ENCODE data around the gene CUX1.

Gene CUX1

DNA sequence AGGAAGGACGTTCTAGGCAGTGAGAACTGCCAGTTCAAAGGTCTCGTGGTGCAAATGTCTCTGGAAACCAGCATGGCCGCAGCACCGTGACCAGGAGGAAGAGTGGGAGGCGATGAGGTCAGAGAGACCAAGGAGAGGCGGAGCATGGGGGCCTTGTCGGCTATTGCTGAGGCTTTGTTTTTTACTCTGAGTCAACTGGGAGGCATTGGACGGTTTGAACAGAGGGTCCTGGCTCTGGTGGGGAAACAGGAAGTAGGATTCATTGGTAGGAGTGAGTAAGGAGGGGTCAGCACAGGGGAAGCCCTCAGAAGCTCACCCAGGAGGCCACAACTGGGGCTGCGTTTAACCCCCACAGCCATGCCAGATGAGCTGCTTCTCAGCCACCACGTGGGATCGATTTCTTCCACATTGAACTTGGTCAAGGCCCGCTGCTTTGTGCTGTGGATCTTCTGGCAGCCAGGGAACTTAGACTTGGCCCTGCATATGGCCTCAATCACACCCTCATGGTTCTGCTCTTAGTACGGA, 447.0 kb downstream of the CUX1 start:
- no peak overlapping the region for H3K4me3 ChIP-seq (ENCODE audit: low read depth, low read length)
- no peak for DNase-seq (ENCODE audit: low read depth)
- TF ChIP-seq, protein P1, sequence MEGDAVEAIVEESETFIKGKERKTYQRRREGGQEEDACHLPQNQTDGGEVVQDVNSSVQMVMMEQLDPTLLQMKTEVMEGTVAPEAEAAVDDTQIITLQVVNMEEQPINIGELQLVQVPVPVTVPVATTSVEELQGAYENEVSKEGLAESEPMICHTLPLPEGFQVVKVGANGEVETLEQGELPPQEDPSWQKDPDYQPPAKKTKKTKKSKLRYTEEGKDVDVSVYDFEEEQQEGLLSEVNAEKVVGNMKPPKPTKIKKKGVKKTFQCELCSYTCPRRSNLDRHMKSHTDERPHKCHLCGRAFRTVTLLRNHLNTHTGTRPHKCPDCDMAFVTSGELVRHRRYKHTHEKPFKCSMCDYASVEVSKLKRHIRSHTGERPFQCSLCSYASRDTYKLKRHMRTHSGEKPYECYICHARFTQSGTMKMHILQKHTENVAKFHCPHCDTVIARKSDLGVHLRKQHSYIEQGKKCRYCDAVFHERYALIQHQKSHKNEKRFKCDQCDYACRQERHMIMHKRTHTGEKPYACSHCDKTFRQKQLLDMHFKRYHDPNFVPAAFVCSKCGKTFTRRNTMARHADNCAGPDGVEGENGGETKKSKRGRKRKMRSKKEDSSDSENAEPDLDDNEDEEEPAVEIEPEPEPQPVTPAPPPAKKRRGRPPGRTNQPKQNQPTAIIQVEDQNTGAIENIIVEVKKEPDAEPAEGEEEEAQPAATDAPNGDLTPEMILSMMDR (IDR thresholded peaks at IDR 0.05; ENCODE audit: control insufficient read depth, extremely low read depth, insufficient read depth), result no peak

DNA sequence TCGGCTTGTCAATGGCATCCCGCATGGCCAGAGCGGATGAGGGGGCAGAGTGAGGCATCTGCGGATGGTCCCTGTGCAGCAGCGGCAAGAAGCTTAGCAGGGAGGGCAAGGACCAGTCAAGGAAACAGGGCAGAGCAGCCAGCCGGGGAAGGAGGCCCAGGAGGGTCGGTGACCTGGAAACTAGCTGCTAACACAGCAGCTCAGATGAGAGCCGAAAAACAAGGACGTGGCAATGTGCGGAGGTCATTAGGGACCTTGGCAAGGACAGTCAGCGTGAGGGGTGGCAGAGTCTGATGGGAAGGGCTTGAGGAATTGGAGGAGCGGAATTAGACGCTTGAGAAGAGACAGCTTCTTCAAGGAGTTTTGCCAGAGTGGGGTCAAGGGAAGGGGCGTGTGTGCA, 449.1 kb downstream of the CUX1 start:
- no peak for DNase-seq (ENCODE audit: low read depth)

DNA sequence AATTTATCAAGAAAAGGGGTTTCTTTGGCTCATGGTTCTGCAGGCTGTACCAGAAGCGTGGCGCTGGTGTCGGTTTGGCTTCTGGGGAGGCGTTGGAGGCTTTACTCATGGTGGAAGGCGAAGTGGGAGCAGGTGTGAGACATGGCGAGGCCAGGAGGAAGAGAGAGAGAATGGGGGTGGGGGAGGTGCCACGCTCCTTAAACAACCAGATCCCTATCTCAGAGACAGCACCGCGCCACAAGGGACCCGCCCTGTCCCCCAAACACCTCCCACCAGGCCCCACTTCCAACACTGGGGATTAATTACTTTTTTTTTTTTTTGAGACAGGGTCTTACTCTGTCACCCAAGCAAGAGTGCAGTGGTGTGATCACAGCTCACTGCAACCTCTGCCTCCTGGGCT, 451.2 kb downstream of the CUX1 start:
- DNase-seq (ENCODE audit: low read depth), result no peak
- no peak overlapping the region for H3K4me3 ChIP-seq (ENCODE audit: low read depth, low read length)
- TF ChIP-seq, protein P1 (IDR thresholded peaks at IDR 0.05; ENCODE audit: control insufficient read depth, extremely low read depth, insufficient read depth), result no peak

More for the DNA sequence above, 449.1 kb downstream of the CUX1 start:
- no peak overlapping the region for H3K4me3 ChIP-seq (ENCODE audit: low read depth, low read length)
- TF ChIP-seq, protein P1 (IDR thresholded peaks at IDR 0.05; ENCODE audit: control insufficient read depth, extremely low read depth, insufficient read depth), result no peak

DNA sequence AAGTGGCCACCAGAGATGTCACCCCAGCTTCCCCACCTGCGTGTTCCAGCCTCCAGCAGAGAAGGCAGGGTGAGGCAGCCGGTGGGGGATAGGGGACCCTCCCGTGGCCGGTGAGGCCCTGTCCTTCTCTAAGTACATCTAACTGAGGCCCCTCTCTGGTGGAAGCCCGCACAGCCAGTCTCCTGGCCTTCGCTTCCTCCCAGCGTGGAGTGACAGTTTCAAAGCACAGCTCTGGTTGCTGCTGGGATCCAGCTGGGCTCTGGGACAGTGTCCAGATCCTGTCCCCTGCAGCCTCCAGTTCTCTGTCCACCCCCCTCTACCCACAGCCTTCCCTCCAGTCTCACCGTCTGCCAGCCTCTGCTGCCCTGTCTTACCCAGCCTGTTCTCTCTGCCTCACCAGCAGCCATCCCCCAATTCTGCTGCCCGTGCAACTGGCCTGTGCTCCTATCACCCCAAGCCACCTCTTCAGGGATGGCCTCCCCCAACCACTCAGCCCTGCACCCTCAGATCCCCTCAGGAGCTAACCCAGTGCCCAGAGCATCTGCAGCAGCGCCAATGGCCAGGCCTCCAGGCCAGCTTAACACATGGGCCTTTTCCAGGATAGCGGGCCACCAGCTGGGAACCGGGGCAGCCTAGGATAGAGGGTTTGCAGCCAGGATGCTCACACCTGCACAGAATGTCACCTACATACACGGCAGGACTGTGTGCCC, 452.9 kb downstream of the CUX1 start:
- no peak for DNase-seq (ENCODE audit: low read depth)
- H3K4me3 ChIP-seq (ENCODE audit: low read depth, low read length), result no peak overlapping the region
- TF ChIP-seq, protein P1 (IDR thresholded peaks at IDR 0.05; ENCODE audit: control insufficient read depth, extremely low read depth, insufficient read depth), result no peak

DNA sequence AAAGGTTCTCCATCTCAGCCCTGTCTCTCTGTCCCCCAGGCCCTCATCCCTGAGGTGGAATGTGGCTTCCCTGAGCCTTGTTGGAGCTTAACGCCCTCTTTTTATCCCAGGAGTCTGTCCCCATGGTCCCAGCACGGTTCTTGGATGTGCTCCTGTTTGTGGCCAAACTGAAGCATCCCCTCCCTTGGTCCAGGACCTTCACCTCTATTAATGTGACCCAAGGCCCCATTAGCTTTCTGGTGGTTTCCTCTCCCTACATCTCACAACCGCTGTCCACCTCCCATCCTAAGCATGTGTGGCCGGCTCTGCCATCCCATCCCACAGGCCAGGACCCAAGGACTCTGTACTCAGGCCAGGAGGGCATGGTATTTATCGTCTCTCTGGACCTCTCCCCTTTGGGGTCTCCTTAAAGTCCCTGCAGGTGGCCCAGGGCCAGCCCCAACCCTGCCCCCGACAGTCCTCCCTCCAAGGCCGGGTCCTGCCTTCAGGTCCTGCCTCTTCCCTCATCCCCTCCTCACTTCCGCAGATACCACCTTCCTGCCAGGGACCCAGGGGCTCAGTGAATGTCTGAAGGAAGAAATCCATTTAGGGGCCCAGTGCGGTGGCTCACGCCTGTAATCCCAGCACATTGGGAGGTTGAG, 453.9 kb downstream of the CUX1 start:
- no peak for DNase-seq (ENCODE audit: low read depth)
- TF ChIP-seq, protein P1 (IDR thresholded peaks at IDR 0.05; ENCODE audit: control insufficient read depth, extremely low read depth, insufficient read depth), result no peak
- no peak overlapping the region for H3K4me3 ChIP-seq (ENCODE audit: low read depth, low read length)

DNA sequence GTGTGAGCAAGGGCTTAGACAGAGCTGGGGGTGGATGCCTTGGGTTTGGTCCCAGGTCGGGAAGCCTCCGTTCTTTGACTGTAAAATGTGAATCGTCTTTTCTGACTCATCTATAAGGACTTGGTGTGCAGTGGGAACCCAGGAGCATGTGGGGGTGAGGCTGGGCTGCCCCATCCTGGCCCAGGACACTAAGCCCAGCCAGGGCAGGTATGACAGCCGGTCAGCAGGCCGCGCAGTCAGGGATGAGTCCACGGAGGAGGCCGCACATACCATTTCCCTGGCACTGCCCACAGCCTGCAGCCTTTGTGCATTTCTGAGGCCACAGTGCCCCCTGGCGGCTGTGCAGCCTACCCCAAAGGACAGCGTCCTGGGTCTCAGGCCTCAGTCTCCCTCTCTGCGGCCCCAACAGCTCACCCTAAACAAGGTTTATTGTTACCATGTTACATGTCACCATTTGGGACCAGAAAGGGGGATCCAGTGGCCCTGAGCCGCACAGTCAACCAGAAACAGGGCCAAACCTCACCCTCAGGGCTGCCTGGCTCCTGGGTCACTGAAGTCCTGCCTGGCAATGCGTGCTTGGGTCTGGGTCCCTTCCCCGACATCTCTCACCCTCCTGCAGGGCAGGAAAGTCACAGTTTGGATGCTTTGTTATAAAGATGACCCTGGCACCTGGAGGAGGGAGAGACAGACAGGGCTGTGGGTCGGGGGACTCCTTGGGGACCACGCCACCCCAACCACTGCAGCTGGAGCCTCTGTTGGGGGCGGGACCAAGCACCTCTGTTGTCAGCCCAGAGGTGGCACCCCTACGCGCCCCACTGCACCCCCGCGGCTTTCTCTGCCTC, 454.9 kb downstream of the CUX1 start:
- peak; percentile 47 for DNase-seq (ENCODE audit: low read depth)
- TF ChIP-seq, protein P1 (IDR thresholded peaks at IDR 0.05; ENCODE audit: control insufficient read depth, extremely low read depth, insufficient read depth), result peak; percentile 97
- no peak overlapping the region for H3K4me3 ChIP-seq (ENCODE audit: low read depth, low read length)
